Measurements from ENCODE around the gene KCNQ1.

Gene KCNQ1

GRCh38 chr11:2825889-2826678, 381.3 kb downstream of the KCNQ1 start:
- no peak for DNase-seq (ENCODE audit: low spot score)

GRCh38 chr11:2826679-2827056, 381.9 kb downstream of the KCNQ1 start:
- DNase-seq (ENCODE audit: low spot score): no peak

GRCh38 chr11:2827256-2827655, 382.4 kb downstream of the KCNQ1 start:
- no peak for DNase-seq (ENCODE audit: low spot score)

- no peak for DNase-seq (ENCODE audit: low spot score)
These were observed 383.0 kb downstream of the KCNQ1 start for GRCh38 chr11:2827792-2828191.

GRCh38 chr11:2828585-2829330, 383.9 kb downstream of the KCNQ1 start:
- no peak for DNase-seq (ENCODE audit: low spot score)

- no peak for DNase-seq (ENCODE audit: low spot score)
These were observed 385.4 kb downstream of the KCNQ1 start for GRCh38 chr11:2830030-2830812.

GRCh38 chr11:2830886-2831285, 386.1 kb downstream of the KCNQ1 start:
- DNase-seq (ENCODE audit: low spot score): no peak

GRCh38 chr11:2831781-2832532, 387.1 kb downstream of the KCNQ1 start:
- no peak for DNase-seq (ENCODE audit: low spot score)

GRCh38 chr11:2832533-2833020, 387.8 kb downstream of the KCNQ1 start:
- no peak for DNase-seq (ENCODE audit: low spot score)

GRCh38 chr11:2833051-2833715, 388.4 kb downstream of the KCNQ1 start:
- no peak for DNase-seq (ENCODE audit: low spot score)

GRCh38 chr11:2833716-2834502, 389.1 kb downstream of the KCNQ1 start:
- DNase-seq (ENCODE audit: low spot score): no peak

GRCh38 chr11:2834503-2835273, 389.9 kb downstream of the KCNQ1 start:
- no peak for DNase-seq (ENCODE audit: low spot score)

GRCh38 chr11:2835296-2835695, 390.5 kb downstream of the KCNQ1 start:
- DNase-seq (ENCODE audit: low spot score): no peak

- DNase-seq (ENCODE audit: low spot score): no peak
These were observed 390.9 kb downstream of the KCNQ1 start for GRCh38 chr11:2835751-2836150.

- DNase-seq (ENCODE audit: low spot score): no peak
These were observed 391.7 kb downstream of the KCNQ1 start for GRCh38 chr11:2836315-2837095.

GRCh38 chr11:2837096-2837601, 392.3 kb downstream of the KCNQ1 start:
- no peak for DNase-seq (ENCODE audit: low spot score)

- no peak for DNase-seq (ENCODE audit: low spot score)
These were observed 392.8 kb downstream of the KCNQ1 start for GRCh38 chr11:2837651-2838050.

GRCh38 chr11:2838091-2838490, 393.3 kb downstream of the KCNQ1 start:
- DNase-seq (ENCODE audit: low spot score): no peak

Data from kidney capillary endothelial cell (primary cell).